C4-2B (cell line): ENCODE results near the gene BRK1.
"Not testable (repeated sequence)": the region's sequence is repeated elsewhere in the genome, so short reads cannot be mapped to it uniquely, and the experiment has no call there.

Source experiments
- ZFX ChIP-seq: fragments of 450-650 bp; IDR thresholded peaks from 2 replicates; pipeline ENCODE4 v1.6.1; 2017
- TF ChIP-seq, protein P1 (sequence below): fragments of 450-650 bp; conservative IDR thresholded peaks from 2 replicates; pipeline ENCODE4 v1.5.1; 2017; ENCODE audit warnings: mild to moderate bottlenecking

- TF ChIP-seq, protein P1, sequence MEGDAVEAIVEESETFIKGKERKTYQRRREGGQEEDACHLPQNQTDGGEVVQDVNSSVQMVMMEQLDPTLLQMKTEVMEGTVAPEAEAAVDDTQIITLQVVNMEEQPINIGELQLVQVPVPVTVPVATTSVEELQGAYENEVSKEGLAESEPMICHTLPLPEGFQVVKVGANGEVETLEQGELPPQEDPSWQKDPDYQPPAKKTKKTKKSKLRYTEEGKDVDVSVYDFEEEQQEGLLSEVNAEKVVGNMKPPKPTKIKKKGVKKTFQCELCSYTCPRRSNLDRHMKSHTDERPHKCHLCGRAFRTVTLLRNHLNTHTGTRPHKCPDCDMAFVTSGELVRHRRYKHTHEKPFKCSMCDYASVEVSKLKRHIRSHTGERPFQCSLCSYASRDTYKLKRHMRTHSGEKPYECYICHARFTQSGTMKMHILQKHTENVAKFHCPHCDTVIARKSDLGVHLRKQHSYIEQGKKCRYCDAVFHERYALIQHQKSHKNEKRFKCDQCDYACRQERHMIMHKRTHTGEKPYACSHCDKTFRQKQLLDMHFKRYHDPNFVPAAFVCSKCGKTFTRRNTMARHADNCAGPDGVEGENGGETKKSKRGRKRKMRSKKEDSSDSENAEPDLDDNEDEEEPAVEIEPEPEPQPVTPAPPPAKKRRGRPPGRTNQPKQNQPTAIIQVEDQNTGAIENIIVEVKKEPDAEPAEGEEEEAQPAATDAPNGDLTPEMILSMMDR, result not testable (repeated sequence)
- TF ChIP-seq ZFX, result not testable (repeated sequence)
Observed at GRCh38 chr3:10176150-10176549, 60.7 kb downstream of the BRK1 start.
